ENCODE data around the gene MED1.

GRCh38 chr17:39416141-39416540 is 34.9 kb downstream of the MED1 start:
- TF ChIP-seq, protein P1, sequence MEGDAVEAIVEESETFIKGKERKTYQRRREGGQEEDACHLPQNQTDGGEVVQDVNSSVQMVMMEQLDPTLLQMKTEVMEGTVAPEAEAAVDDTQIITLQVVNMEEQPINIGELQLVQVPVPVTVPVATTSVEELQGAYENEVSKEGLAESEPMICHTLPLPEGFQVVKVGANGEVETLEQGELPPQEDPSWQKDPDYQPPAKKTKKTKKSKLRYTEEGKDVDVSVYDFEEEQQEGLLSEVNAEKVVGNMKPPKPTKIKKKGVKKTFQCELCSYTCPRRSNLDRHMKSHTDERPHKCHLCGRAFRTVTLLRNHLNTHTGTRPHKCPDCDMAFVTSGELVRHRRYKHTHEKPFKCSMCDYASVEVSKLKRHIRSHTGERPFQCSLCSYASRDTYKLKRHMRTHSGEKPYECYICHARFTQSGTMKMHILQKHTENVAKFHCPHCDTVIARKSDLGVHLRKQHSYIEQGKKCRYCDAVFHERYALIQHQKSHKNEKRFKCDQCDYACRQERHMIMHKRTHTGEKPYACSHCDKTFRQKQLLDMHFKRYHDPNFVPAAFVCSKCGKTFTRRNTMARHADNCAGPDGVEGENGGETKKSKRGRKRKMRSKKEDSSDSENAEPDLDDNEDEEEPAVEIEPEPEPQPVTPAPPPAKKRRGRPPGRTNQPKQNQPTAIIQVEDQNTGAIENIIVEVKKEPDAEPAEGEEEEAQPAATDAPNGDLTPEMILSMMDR (IDR thresholded peaks at IDR 0.05; ENCODE audit: borderline replicate concordance, extremely low read depth, low read length, poor library complexity, severe bottlenecking), result no peak
- TF ChIP-seq EZH2 (IDR thresholded peaks at IDR 0.05; ENCODE audit: borderline replicate concordance, low read depth, low read length, severe bottlenecking), result no peak
